Omental fat pad (tissue), 4 donors: ENCODE results near the gene ZNF780B. TPM values are rescaled to one million over a fixed set of nuclear protein-coding genes. Genes with fewer than 3 reads are reported as not detected.
"Not testable (repeated sequence)": the region's sequence is repeated elsewhere in the genome, so short reads cannot be mapped to it uniquely, and the experiment has no call there.

Source experiments
- ATAC-seq: fragments of 150-250 bp; one replicate; pipeline ENCODE4 v1.9.1; 2016; ENCODE audit warnings: mild to moderate bottlenecking, moderate library complexity; ENCODE audit not compliant: low FRiP score
- DNase-seq: peaks from one replicate; pipeline ENCODE4 v3.0.0-alpha.2; 2019; ENCODE audit warnings: low spot score
- total RNA-seq, 4 donors: library from RNA; depleted of rRNA; stranded (reverse); fragments of >200 nt; gene quantifications; one replicate each; pipeline ENCODE4 v1.1.0, GENCODE V29; 2016
- TF ChIP-seq, protein P1 (sequence below), 3 donors: fragments of 450-650 bp; IDR thresholded peaks; one replicate each; pipeline ENCODE4 v1.5.1; 2016 to 2017; ENCODE audit warnings: antibody characterized with exemption in 3 of 3, mild to moderate bottlenecking in 3 of 3, moderate library complexity in 2 of 3

The ZNF780B gene
- total RNA-seq, 4 donors from 2014 or later: 7.2 to 17.8 (median 10.7) TPM

DNA sequence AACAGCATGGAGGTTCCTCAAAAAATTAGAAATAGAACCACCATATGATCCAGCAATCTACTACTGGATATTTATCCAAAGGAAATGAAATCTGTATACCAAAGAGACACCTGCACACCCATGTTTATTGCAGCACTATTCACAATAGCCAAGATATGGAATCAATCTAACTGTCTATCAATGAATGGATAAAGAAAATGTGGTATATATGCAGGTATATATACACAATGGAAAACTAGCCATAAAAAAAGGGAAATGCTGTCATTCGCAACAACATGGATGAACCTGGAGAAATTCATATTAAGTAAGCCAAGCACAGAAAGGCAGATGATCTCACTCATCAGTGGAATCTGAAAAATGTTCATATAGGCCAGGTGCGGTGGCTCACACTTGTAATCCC, 2.5 kb downstream of the ZNF780B start:
- TF ChIP-seq, protein P1, sequence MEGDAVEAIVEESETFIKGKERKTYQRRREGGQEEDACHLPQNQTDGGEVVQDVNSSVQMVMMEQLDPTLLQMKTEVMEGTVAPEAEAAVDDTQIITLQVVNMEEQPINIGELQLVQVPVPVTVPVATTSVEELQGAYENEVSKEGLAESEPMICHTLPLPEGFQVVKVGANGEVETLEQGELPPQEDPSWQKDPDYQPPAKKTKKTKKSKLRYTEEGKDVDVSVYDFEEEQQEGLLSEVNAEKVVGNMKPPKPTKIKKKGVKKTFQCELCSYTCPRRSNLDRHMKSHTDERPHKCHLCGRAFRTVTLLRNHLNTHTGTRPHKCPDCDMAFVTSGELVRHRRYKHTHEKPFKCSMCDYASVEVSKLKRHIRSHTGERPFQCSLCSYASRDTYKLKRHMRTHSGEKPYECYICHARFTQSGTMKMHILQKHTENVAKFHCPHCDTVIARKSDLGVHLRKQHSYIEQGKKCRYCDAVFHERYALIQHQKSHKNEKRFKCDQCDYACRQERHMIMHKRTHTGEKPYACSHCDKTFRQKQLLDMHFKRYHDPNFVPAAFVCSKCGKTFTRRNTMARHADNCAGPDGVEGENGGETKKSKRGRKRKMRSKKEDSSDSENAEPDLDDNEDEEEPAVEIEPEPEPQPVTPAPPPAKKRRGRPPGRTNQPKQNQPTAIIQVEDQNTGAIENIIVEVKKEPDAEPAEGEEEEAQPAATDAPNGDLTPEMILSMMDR (IDR thresholded peaks at IDR 0.05): no peak
- ATAC-seq (no peak), DNase-seq (no peak)

DNA sequence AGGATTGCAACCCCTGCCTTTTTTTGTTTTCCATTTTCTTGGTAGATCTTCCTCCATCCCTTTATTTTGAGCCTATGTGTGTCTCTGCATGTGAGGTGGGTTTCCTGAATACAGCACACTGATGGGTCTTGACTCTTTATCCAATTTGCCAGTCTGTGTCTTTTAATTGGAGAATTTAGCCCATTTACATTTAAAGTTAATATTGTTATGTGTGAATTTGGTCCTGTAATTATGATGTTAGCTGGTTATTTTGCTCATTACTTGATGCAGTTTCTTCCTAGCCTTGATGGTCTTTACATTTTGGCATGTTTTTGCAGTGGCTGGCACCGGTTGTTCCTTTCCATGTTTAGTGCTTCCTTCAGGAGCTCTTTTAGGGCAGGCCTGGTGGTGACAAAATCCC, 14.3 kb downstream of the ZNF780B start:
- not testable (repeated sequence) for ATAC-seq, DNase-seq

DNA sequence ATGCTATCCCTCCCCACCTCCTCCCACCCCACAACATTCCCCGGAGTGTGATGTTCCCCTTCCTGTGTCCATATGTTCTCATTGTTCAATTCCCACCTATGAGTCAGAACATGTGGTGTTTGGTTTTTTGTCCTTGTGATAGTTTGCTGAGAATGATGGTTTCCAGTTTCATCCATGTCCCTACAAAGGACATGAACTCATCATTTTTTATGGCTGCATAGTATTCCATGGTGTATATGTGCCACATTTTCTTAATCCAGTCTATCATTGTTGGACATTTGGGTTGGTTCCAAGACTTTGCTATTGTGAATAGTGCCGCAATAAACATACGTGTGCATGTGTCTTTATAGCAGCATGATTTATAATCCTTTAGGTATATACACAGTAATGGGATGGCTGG, 18.0 kb downstream of the ZNF780B start:
- not testable (repeated sequence) for ATAC-seq, DNase-seq

DNA sequence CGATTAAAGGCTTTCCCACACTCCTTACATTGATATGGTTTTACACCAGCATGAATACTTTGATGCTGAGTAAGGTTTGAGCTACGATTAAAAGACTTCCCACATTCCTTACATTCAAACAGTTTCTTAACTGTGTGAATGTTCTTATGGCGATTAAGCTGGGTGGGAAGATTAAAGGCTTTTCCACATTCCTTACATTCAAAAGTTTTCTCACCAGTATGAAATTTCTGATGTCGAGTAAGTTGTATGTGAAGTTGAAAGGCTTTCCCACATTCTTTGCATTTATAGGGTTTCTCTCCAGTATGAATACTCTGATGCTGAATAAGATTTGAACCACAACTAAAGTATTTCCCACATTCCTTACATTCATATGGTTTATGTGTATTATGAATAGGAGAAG, 20.0 kb downstream of the ZNF780B start:
- TF ChIP-seq, protein P1 (IDR thresholded peaks at IDR 0.05): no peak
- no peak for DNase-seq

DNA sequence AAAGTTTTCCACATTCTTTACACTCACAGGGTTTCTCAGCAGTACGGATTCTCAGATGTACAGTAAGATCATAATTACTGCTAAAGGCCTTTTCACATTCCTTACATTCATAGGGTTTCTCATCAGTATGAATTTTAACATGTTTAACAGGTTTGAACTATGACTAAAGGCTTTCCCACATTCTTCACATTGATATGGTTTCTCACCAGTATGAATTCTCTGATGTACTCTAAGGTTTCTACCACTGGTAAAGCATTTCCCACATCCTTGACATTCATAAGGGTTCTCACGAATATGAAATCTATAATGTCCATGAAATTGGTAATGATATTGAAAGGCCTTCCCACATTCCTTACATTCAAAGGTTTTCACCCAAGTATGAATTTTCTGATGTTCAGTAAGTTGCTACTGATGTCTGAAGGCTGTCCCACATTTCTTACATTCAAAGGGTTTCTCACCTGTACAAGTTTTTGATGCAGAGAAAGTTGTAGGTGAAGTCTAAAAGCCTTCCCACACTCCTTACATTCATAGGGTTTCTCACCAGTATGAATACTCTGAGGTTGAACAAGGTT, 22.0 kb downstream of the ZNF780B start:
- ATAC-seq: no peak
- no peak for DNase-seq
- TF ChIP-seq, protein P1 (IDR thresholded peaks at IDR 0.05): no peak

More for the DNA sequence above, 20.0 kb downstream of the ZNF780B start:
- no peak for ATAC-seq

DNA sequence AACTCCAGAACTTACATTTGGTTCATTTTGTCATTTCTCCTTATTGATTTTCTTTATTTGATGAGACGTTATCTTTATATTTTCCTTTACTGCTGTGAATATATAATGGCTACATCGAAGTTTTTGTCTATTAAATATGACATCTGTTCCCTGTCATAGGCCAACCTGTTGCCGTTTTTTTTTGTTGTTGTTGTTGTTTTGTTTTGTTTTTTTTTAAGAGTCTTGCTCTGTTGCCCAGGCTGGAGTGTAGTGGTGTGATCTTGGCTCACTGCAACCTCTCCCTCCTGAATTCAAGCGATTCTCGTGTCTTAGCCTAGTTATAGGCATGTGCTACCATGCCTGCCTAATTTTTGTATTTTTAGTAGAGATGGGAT, 29.4 kb downstream of the ZNF780B start:
- TF ChIP-seq, protein P1 (IDR thresholded peaks at IDR 0.05): no peak
- ATAC-seq (no peak), DNase-seq (no peak)

DNA sequence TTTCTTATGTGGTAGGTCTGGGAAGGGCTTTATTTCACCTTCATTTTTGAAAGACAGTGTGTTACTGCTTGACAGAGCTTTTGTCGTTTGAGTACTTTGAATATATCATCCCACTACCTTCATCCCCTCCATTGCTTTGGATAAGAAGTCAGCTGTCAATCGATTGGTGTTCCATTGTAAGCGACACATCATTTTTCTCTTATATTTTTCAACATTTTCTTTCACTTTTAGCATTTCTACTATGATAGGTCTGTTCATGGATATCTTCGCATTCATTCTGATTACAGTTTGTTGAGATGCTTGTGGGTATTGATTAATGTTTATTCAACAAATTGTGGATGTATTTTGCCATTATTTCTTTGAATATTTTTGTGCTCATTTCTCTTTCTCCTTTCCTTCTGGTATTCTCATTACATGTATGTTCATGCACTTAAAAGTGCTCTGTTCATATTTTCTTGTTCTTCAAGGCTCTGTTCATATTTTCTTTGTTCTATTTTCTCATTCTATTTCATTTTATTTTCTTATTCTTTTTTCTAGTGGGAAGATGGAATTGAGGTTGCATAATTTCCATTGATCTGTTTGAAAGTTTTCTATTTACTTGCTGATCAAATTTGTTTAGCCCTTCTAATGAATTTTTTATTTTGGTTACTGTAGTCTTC, 30.0 kb downstream of the ZNF780B start:
- ATAC-seq (no peak), DNase-seq (no peak)
- TF ChIP-seq, protein P1 (IDR thresholded peaks at IDR 0.05): no peak

DNA sequence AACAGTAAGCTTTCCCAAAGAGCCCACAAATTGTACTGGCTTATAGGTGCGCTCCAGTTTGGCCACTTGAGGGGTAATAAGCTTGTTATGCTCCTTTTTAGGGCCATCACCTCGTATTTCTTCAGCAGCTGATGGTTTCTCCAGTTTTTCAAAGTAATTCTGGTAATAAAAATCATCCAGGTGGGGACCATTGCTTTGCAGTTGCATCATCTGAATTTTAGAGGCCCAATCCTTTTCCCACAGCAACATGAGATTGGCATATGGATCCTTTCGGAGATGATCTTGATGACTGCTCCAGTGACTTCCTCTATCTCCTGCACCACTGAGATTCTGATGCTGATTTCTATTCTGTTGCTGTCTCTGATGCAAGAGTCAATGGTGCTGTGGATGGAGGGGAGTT, 32.1 kb downstream of the ZNF780B start:
- ATAC-seq (no peak), DNase-seq (no peak)
- TF ChIP-seq, protein P1 (IDR thresholded peaks at IDR 0.05): no peak
